H1 (cell line): Measurements from ENCODE around the gene ASTN1. TPM values are rescaled to one million over a fixed set of nuclear protein-coding genes. Genes with fewer than 3 reads are reported as not detected.

ENCODE experiments used
- CTCF ChIA-PET: fragments of 300-600 bp; sonication (Branson Sonifier 250); formaldehyde crosslinking; loops from one replicate; lab custom pipeline; 2021; ENCODE audit not compliant: partially characterized antibody; lab: Charles Lee
- POLR2A ChIA-PET: fragments of 300-600 bp; sonication (Branson Sonifier 250); formaldehyde crosslinking; loops from one replicate; lab custom pipeline; 2021; ENCODE audit warnings: inconsistent platforms; ENCODE audit not compliant: partially characterized antibody; lab: Charles Lee
- DNase-seq, 2 experiments: peaks; one replicate each; pipeline versions ENCODE4 v3.0.0 to v3.0.0-alpha.2; 2010 to 2022; ENCODE audit warnings: low spot score in 2 of 2, low read depth in 1 of 2, mixed read lengths in 1 of 2
- FAIRE-seq: peaks from 2 replicates; lab custom pipeline; 2011; peaks lifted over from hg19 to GRCh38; lab: Jason Lieb, UNC
- H2AFZ ChIP-seq: 2 replicates; pipeline ENCODE4 v1.8.1; 2012; ENCODE audit warnings: low read length, inconsistent platforms
- H2AK5ac ChIP-seq: 2 replicates; pipeline ENCODE4 v1.6.1; 2013; ENCODE audit warnings: low read depth, low read length
- H2BK120ac ChIP-seq: replicated peaks from 2 replicates; pipeline ENCODE3; 2013; ENCODE audit warnings: low read depth, low read length, inconsistent platforms
- H2BK12ac ChIP-seq: 2 replicates; pipeline ENCODE4 v1.6.1; 2013; ENCODE audit warnings: low read depth, low read length
- H2BK15ac ChIP-seq: 2 replicates; pipeline ENCODE4 v1.6.1; 2013; ENCODE audit warnings: low read length
- H2BK20ac ChIP-seq: 2 replicates; pipeline ENCODE4 v1.6.1; 2013; ENCODE audit warnings: low read length
- H2BK5ac ChIP-seq: 2 replicates; pipeline ENCODE4 v1.6.1; 2013; ENCODE audit warnings: low read depth, low read length
- H3K14ac ChIP-seq: 2 replicates; pipeline ENCODE4 v1.6.1; 2013; ENCODE audit warnings: inconsistent platforms; ENCODE audit not compliant: insufficient read length
- H3K18ac ChIP-seq: 2 replicates; pipeline ENCODE4 v1.6.1; 2013; ENCODE audit warnings: low read length; ENCODE audit errors: extremely low read depth
- H3K23ac ChIP-seq: 2 replicates; pipeline ENCODE4 v1.6.1; 2013; ENCODE audit warnings: inconsistent platforms; ENCODE audit not compliant: insufficient read length
- H3K23me2 ChIP-seq: 2 replicates; pipeline ENCODE4 v1.6.1; 2013; ENCODE audit warnings: low read depth, low read length
- H3K27ac ChIP-seq: 2 replicates; pipeline ENCODE4 v1.6.1; 2011; ENCODE audit warnings: low read depth, low read length, inconsistent platforms
- H3K27me3 ChIP-seq, 4 experiments: replicated peaks in 1 of 4; 1 replicate in 1 of 4; 2 replicates in 3 of 4; pipeline versions ENCODE4 v1.6.1 to v1.8.1; 2011 to 2013; ENCODE audit warnings: low read length in 3 of 4, mild to moderate bottlenecking in 3 of 4, inconsistent platforms in 2 of 4, mixed read lengths in 2 of 4, moderate library complexity in 1 of 4; ENCODE audit not compliant: control insufficient read depth in 3 of 4, insufficient read depth in 3 of 4; ENCODE audit errors: extremely low read depth in 1 of 4
- H3K36me3 ChIP-seq, 4 experiments: 2 replicates each; pipeline versions ENCODE4 v1.6.1 to v1.8.1; 2011 to 2013; ENCODE audit warnings: mild to moderate bottlenecking in 4 of 4, low read length in 3 of 4, moderate library complexity in 2 of 4, control low read depth in 1 of 4, inconsistent platforms in 1 of 4; ENCODE audit not compliant: insufficient read depth in 4 of 4, control insufficient read depth in 2 of 4
- H3K4ac ChIP-seq: replicated peaks from 2 replicates; pipeline ENCODE3; 2013; ENCODE audit warnings: low read length, low read depth, mixed read lengths, inconsistent platforms; ENCODE audit not compliant: insufficient read length
- H3K4me1 ChIP-seq, 4 experiments: replicated peaks in 1 of 4; 1 replicate in 1 of 4; 2 replicates in 3 of 4; pipeline versions ENCODE4 v1.6.1 to v1.8.1; 2011 to 2013; ENCODE audit warnings: low read length in 3 of 4, inconsistent platforms in 2 of 4, mixed read lengths in 1 of 4; ENCODE audit not compliant: insufficient read depth in 4 of 4, control insufficient read depth in 3 of 4
- H3K4me2 ChIP-seq, 2 experiments: 2 replicates each; pipeline versions ENCODE4 v1.6.1 to v1.8.1; 2011 to 2013; ENCODE audit warnings: low read depth in 2 of 2, low read length in 2 of 2, control low read depth in 1 of 2, inconsistent platforms in 1 of 2, mild to moderate bottlenecking in 1 of 2; ENCODE audit not compliant: insufficient read depth in 1 of 2
- H3K4me3 ChIP-seq, 4 experiments: fragments of 200-600, 300-600 bp in 1 of 4; sonication (generic), shearing (Covaris generic), sonication (Bioruptor Twin) in 1 of 4; 2 replicates each; pipeline versions ENCODE4 v1.5.1 to v1.8.1; 2011 to 2016; ENCODE audit warnings: low read length in 4 of 4, low read depth in 3 of 4, control low read depth in 2 of 4, inconsistent platforms in 2 of 4, mild to moderate bottlenecking in 2 of 4, mixed read lengths in 1 of 4, moderate library complexity in 1 of 4; ENCODE audit not compliant: insufficient read depth in 2 of 4; ENCODE audit errors: extremely low read depth in 1 of 4
- H3K56ac ChIP-seq: replicated peaks from 2 replicates; pipeline ENCODE3; 2013; ENCODE audit warnings: low read depth, mild to moderate bottlenecking, mixed read lengths, low read length, inconsistent platforms; ENCODE audit not compliant: insufficient read length
- H3K79me1 ChIP-seq: 2 replicates; pipeline ENCODE4 v1.6.1; 2013; ENCODE audit warnings: low read depth, low read length, control low read depth
- H3K79me2 ChIP-seq, 2 experiments: 2 replicates each; pipeline versions ENCODE4 v1.6.1 to v1.8.1; 2012 to 2013; ENCODE audit warnings: low read length in 2 of 2, mild to moderate bottlenecking in 2 of 2, inconsistent platforms in 1 of 2; ENCODE audit not compliant: insufficient read depth in 2 of 2, control insufficient read depth in 1 of 2
- H3K9ac ChIP-seq, 4 experiments: replicated peaks in 1 of 4; 1 replicate in 1 of 4; 2 replicates in 3 of 4; pipeline versions ENCODE4 v1.6.1 to v1.8.1; 2011 to 2013; ENCODE audit warnings: low read depth in 3 of 4, low read length in 3 of 4, control low read depth in 2 of 4, mild to moderate bottlenecking in 2 of 4, moderate library complexity in 2 of 4, inconsistent platforms in 1 of 4; ENCODE audit errors: extremely low read depth in 1 of 4
- H3K9me3 ChIP-seq, 2 experiments: 2 replicates each; pipeline versions ENCODE4 v1.6.1 to v1.8.1; 2012 to 2013; ENCODE audit warnings: mild to moderate bottlenecking in 2 of 2, moderate library complexity in 2 of 2, control low read depth in 1 of 2, inconsistent platforms in 1 of 2, low read depth in 1 of 2, low read length in 1 of 2, mixed read lengths in 1 of 2; ENCODE audit not compliant: insufficient read depth in 2 of 2
- H4K20me1 ChIP-seq, 2 experiments: replicated peaks in 1 of 2; 2 replicates each; pipeline versions ENCODE3 to v1.8.1; 2011 to 2013; ENCODE audit warnings: inconsistent platforms in 2 of 2, low read length in 2 of 2, mild to moderate bottlenecking in 1 of 2; ENCODE audit not compliant: insufficient read depth in 2 of 2, control insufficient read depth in 1 of 2
- H4K5ac ChIP-seq: 2 replicates; pipeline ENCODE4 v1.6.1; 2013; ENCODE audit warnings: low read length, low read depth, mixed read lengths, inconsistent platforms; ENCODE audit not compliant: insufficient read length
- H4K8ac ChIP-seq: 2 replicates; pipeline ENCODE4 v1.8.0; 2013; ENCODE audit warnings: mild to moderate bottlenecking, moderate library complexity, low read length, inconsistent platforms; ENCODE audit not compliant: insufficient read depth; ENCODE audit errors: extremely low read depth
- H4K91ac ChIP-seq: replicated peaks from 2 replicates; pipeline ENCODE3; 2013; ENCODE audit warnings: low read length, mixed read lengths, inconsistent platforms; ENCODE audit not compliant: insufficient read length
- CREB1 ChIP-seq: IDR thresholded peaks from 2 replicates; pipeline ENCODE4 v1.6.1; 2012; ENCODE audit warnings: inconsistent platforms
- WGBS, 2 experiments: shearing (Covaris generic) in 1 of 2; methylation state at CpG; one replicate each; pipeline versions ENCODE4 v1.1.6 to v1.1.7; 2013 to 2015; ENCODE audit warnings: low lambda C conversion rate in 2 of 2, mixed read lengths in 2 of 2, inconsistent platforms in 1 of 2, low coverage in 1 of 2, missing lambda C conversion rate in 1 of 2; ENCODE audit not compliant: insufficient replicate concordance in 2 of 2, insufficient coverage in 1 of 2, insufficient read length in 1 of 2; ENCODE audit errors: extremely low coverage in 1 of 2, missing lambda C conversion rate in 1 of 2; 5-methylcytosine and 5-hydroxymethylcytosine counted together
- polyA plus RNA-seq, 7 experiments: library from polyadenylated mRNA; depleted of rRNA in 3 of 7; stranded (reverse) in 5 of 7; unstranded in 2 of 7; fragments of >200 nt in 5 of 7; fragments of 200-250 nt in 2 of 7; gene quantifications; 1 replicate in 5 of 7; 2 replicates in 1 of 7; 4 replicates in 1 of 7; pipeline versions ENCODE4 v1.2.1 to v1.2.3, GENCODE V29; 2011 to 2013; ENCODE audit warnings: missing spikeins in 2 of 7, mixed read lengths in 2 of 7
- total RNA-seq: library from RNA; stranded (reverse); fragmentation: NEBNext Ultra II Directional; extraction: Animal tissue kit (Norgen Biotek cat#: 25700); gene quantifications from 2 replicates; pipeline ENCODE4 v1.2.1, GENCODE V29; 2021

ASTN1 gene
- total and polyA plus RNA-seq, 2 of the 8 experiments (the other 6 are each of a cell fraction or from before 2014, with no cell fraction given): 2.9 to 4.1 TPM

DNA sequence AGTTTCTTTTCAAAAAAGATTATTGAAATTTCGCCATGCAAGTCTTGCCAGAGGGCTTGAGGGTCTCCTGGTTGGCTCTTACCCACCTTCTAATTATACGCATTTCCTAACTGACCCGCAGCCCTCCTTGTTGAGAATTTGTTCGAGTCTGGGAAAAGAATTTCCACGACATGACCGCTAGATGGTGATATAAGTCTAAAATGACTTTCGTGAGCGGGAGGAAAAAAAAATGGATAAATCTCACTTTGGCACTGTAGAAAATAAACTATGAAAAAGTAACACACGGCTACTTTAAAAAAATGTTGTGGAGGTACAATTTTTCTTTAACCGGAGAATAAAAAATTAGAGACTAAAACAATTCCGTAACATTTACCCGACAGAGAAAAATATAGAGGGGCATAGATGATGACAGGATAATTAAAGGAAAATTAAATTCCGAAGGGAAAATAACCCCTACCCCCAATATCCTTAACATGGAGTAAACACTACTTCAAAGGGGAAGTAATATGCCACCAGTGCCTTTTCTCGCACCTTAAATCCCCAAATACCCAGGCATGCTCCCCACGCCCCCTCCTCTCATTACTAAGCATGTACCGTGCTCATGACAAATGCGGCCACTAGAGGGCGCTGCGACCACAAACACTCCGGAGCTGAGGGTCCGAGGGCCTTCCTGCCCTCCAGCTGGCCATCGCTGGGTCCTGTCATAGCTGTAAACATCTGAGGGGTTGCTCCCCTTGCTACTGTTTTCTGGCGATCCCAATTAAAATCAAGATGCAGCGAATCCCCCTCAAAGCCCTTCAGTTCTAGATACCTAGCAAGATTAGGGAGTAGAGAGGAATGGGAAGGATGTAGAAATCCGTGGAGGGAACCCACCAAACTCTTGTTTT is 266.9 kb downstream of the ASTN1 start:
- H3K27me3 ChIP-seq: no peaks in the 10 kb centered on the region; a peak in 1 of 7 replicates
- H2BK15ac ChIP-seq: no peak overlapping the region
- H3K56ac ChIP-seq: no peak overlapping the region
- FAIRE-seq (peak; percentile 72), DNase-seq (peak; percentile 70 to 94)
- H2AFZ ChIP-seq: no peak overlapping the region
- no peaks in the 10 kb centered on the region for H4K20me1 ChIP-seq
- H4K8ac ChIP-seq: no peak overlapping the region
- WGBS, 2 experiments: 11% methylated on average over 25 of the region's 25 CpGs; no CpG with 5 or more reads in 1 of the 2 experiments
- H3K23ac ChIP-seq: no peak overlapping the region
- no peaks in the 10 kb centered on the region for H3K4me1 ChIP-seq
- H2BK20ac ChIP-seq: no peak overlapping the region
- no peak overlapping the region for H2BK120ac ChIP-seq
- H2BK5ac ChIP-seq: no peak overlapping the region
- H3K4ac ChIP-seq: no peak overlapping the region
- H3K4me3 ChIP-seq: peak overlapping the region in 3 of 4 experiments; percentile 10 to 59 (median 22); a peak in 5 of 8 replicates
- no peaks in the 10 kb centered on the region for H3K79me1 ChIP-seq
- no peak overlapping the region for H2BK12ac ChIP-seq
- no peak overlapping the region for H3K9ac ChIP-seq
- H3K79me2 ChIP-seq: no peaks in the 10 kb centered on the region
- H3K4me2 ChIP-seq: peak overlapping the region in 1 of 2 experiments; percentile 74; a peak in 2 of 4 replicates
- no peaks in the 10 kb centered on the region for H3K9me3 ChIP-seq
- H3K27ac ChIP-seq: no peak overlapping the region
- CTCF ChIA-PET: interaction anchor here (0.6 to 15.2 kb wide), 62 partner anchors 9 to 1420 kb away, joined by 3 to 279 read pairs (median 4); partner anchors contain the start of genes ASTN1 and BRINP2
- H4K91ac ChIP-seq: no peak overlapping the region
- H3K14ac ChIP-seq: no peak overlapping the region
- no peaks in the 10 kb centered on the region for H3K36me3 ChIP-seq
- H3K23me2 ChIP-seq: no peaks in the 10 kb centered on the region
- POLR2A ChIA-PET: no interaction called here
- H3K18ac ChIP-seq: no peak overlapping the region
- no peak overlapping the region for H4K5ac ChIP-seq
- no peak overlapping the region for H2AK5ac ChIP-seq
- TF ChIP-seq CREB1: peak; percentile 63; the same call in 1 of the 2 replicates
